OCI-LY3 (cell line): ENCODE results near the gene MACROD2.

Source experiments
- H2AFZ ChIP-seq: fragments of 200-600, 300-600 bp; shearing (Covaris generic); 2 replicates; pipeline ENCODE4 v1.6.0; 2014; ENCODE audit warnings: antibody characterized with exemption, low read depth, low read length
- H3K27ac ChIP-seq: fragments of 200-600, 300-600 bp; sonication (generic); 2 replicates; pipeline ENCODE4 v1.5.1; 2014; ENCODE audit warnings: mild to moderate bottlenecking, low read length, moderate library complexity, mixed read lengths
- H3K27me3 ChIP-seq: fragments of 200-600, 300-600 bp; sonication (generic); 2 replicates; pipeline ENCODE4 v1.6.1; 2014; ENCODE audit warnings: low read depth, low read length, mixed read lengths
- H3K36me3 ChIP-seq: fragments of 200-600, 300-600 bp; sonication (generic); replicated peaks from 2 replicates; pipeline ENCODE3; 2014; ENCODE audit warnings: low read depth, low read length, mixed read lengths
- H3K4me1 ChIP-seq: fragments of 300-600, 200-600 bp; sonication (generic); 2 replicates; pipeline ENCODE4 v1.6.1; 2014; ENCODE audit warnings: low read length, mixed read lengths
- H3K4me2 ChIP-seq: fragments of 200-600, 300-600 bp; sonication (generic); 2 replicates; pipeline ENCODE4 v1.6.1; 2014; ENCODE audit warnings: low read length, mixed read lengths
- H3K4me3 ChIP-seq: fragments of 300-600, 200-600 bp; sonication (generic); 2 replicates; pipeline ENCODE4 v1.5.1; 2014; ENCODE audit warnings: antibody characterized with exemption, mild to moderate bottlenecking, low read length, moderate library complexity
- H3K79me2 ChIP-seq: fragments of 300-600, 200-600 bp; shearing (Covaris generic); 2 replicates; pipeline ENCODE4 v1.6.1; 2014; ENCODE audit warnings: mild to moderate bottlenecking, low read length, mixed read lengths
- H3K9ac ChIP-seq: fragments of 300-600, 200-600 bp; shearing (Covaris generic); 2 replicates; pipeline ENCODE4 v1.6.0; 2014; ENCODE audit warnings: mild to moderate bottlenecking, low read length, moderate library complexity
- H3K9me3 ChIP-seq: fragments of 200-600, 300-600 bp; shearing (Covaris generic); 2 replicates; pipeline ENCODE4 v1.6.1; 2014; ENCODE audit warnings: low read length, mixed read lengths; ENCODE audit not compliant: insufficient read depth
- H4K20me1 ChIP-seq: fragments of 200-600, 300-600 bp; sonication (generic); 2 replicates; pipeline ENCODE4 v1.6.1; 2016; ENCODE audit warnings: low read length, mixed read lengths; ENCODE audit not compliant: insufficient read depth
- CTCF ChIP-seq: fragments of 200-600, 300-600 bp; sonication (generic); IDR thresholded peaks from 2 replicates; pipeline ENCODE4 v1.5.1; 2014; ENCODE audit warnings: antibody characterized with exemption, low read length, low read depth
- EZH2phosphoT487 ChIP-seq: fragments of 200-600 bp; shearing (Covaris generic); IDR thresholded peaks from 2 replicates; pipeline ENCODE4 v1.6.1; 2018; ENCODE audit warnings: antibody characterized with exemption, mixed run types, low read depth

Gene MACROD2

GRCh38 chr20:15164726-15165125 is 1169.4 kb downstream of the MACROD2 start:
- no peaks in the 10 kb centered on the region for H3K79me2 ChIP-seq
- no peaks in the 10 kb centered on the region for H3K27me3 ChIP-seq
- no peak overlapping the region for H3K4me2 ChIP-seq
- no peaks in the 10 kb centered on the region for H4K20me1 ChIP-seq
- H3K9ac ChIP-seq = no peak overlapping the region
- no peaks in the 10 kb centered on the region for H3K36me3 ChIP-seq
- no peak overlapping the region for H2AFZ ChIP-seq
- TF ChIP-seq CTCF (no peak), EZH2phosphoT487 (no peak)
- no peaks in the 10 kb centered on the region for H3K9me3 ChIP-seq
- no peak overlapping the region for H3K27ac ChIP-seq
- H3K4me1 ChIP-seq = peaks cover 17% of the 10 kb centered on the region
- H3K4me3 ChIP-seq = no peak overlapping the region

- Histone ChIP-seq H3K9ac (no peak overlapping the region), H3K36me3 (no peaks in the 10 kb centered on the region), H3K4me1 (peaks cover 12% of the 10 kb centered on the region), H4K20me1 (no peaks in the 10 kb centered on the region), H3K27ac (no peak overlapping the region), H3K27me3 (no peaks in the 10 kb centered on the region), H3K4me3 (no peak overlapping the region), H2AFZ (no peak overlapping the region), H3K9me3 (no peaks in the 10 kb centered on the region), H3K79me2 (no peaks in the 10 kb centered on the region), H3K4me2 (no peak overlapping the region)
- TF ChIP-seq CTCF (no peak), EZH2phosphoT487 (no peak)
Observed at GRCh38 chr20:15166744-15167143, 1171.4 kb downstream of the MACROD2 start.

GRCh38 chr20:15171016-15171415 is 1175.7 kb downstream of the MACROD2 start:
- no peaks in the 10 kb centered on the region for H3K27me3 ChIP-seq
- H3K9me3 ChIP-seq = peaks cover 7% of the 10 kb centered on the region; the same call in 1 of the 2 replicates
- no peak overlapping the region for H3K4me2 ChIP-seq
- H3K27ac ChIP-seq = no peak overlapping the region
- no peaks in the 10 kb centered on the region for H3K4me1 ChIP-seq
- H3K36me3 ChIP-seq = no peaks in the 10 kb centered on the region
- H3K79me2 ChIP-seq = no peaks in the 10 kb centered on the region
- no peak overlapping the region for H3K4me3 ChIP-seq
- TF ChIP-seq CTCF = no peak
- TF ChIP-seq EZH2phosphoT487 = no peak
- no peak overlapping the region for H2AFZ ChIP-seq
- no peaks in the 10 kb centered on the region for H4K20me1 ChIP-seq
- no peak overlapping the region for H3K9ac ChIP-seq

- no peak overlapping the region for H3K4me3 ChIP-seq
- peaks cover 8% of the 10 kb centered on the region for H3K36me3 ChIP-seq
- no peak overlapping the region for H3K9ac ChIP-seq
- H4K20me1 ChIP-seq = no peaks in the 10 kb centered on the region
- H3K9me3 ChIP-seq = peaks cover 18% of the 10 kb centered on the region
- no peak overlapping the region for H2AFZ ChIP-seq
- H3K4me2 ChIP-seq = no peak overlapping the region
- peaks cover 20% of the 10 kb centered on the region for H3K4me1 ChIP-seq
- TF ChIP-seq CTCF (no peak), EZH2phosphoT487 (no peak)
- H3K79me2 ChIP-seq = no peaks in the 10 kb centered on the region
- no peaks in the 10 kb centered on the region for H3K27me3 ChIP-seq
- H3K27ac ChIP-seq = no peak overlapping the region
Observed at GRCh38 chr20:15176929-15177328, 1181.6 kb downstream of the MACROD2 start.
